ENCODE results near the gene N4BP2. TPM values are rescaled to one million over a fixed set of nuclear protein-coding genes. Genes with fewer than 3 reads are reported as not detected.

N4BP2 gene
- polyA plus RNA-seq, 1 of the 3 experiments (the other 2 are of a cell fraction), result 1.2 TPM

- Histone ChIP-seq H3K4me1 (ENCODE audit: control insufficient read depth in 1 of 2, insufficient read depth in 2 of 2, low read depth in 1 of 2, low read length in 1 of 2) (no peaks in the 10 kb centered on the region), H3K27me3 (ENCODE audit: insufficient read depth) (no peaks in the 10 kb centered on the region), H3K27ac (ENCODE audit: low read depth in 2 of 2, low read length in 1 of 2) (no peak overlapping the region), H2AFZ (ENCODE audit: low read depth) (no peak overlapping the region), H3K9ac (no peak overlapping the region), H4K20me1 (ENCODE audit: insufficient read depth) (no peaks in the 10 kb centered on the region), H3K9me2 (no peaks in the 10 kb centered on the region), H3K79me2 (ENCODE audit: insufficient read depth) (no peaks in the 10 kb centered on the region; the same call in 1 of the 2 replicates), H3K36me3 (replicated peaks in 1 of 2; ENCODE audit: control insufficient read depth in 1 of 2, insufficient read depth in 2 of 2, low read length in 1 of 2) (no peaks in the 10 kb centered on the region), H3K9me3 (no peaks in the 10 kb centered on the region), H3F3A (replicated peaks; ENCODE audit: insufficient read depth) (peaks cover 9% of the 10 kb centered on the region), H3K4me3 (ENCODE audit: low read depth in 2 of 2, low read length in 1 of 2) (no peak overlapping the region), H3K4me2 (no peak overlapping the region)
- CTCF ChIA-PET, result interaction anchor here (0.6 to 1.1 kb wide), 3 partner anchors 15 to 376 kb away, joined by 3 to 5 read pairs (median 3); no protein-coding TSS in a partner anchor
- POLR2A ChIA-PET, result no interaction called here
- no peak for TF ChIP-seq FOXM1 (IDR thresholded peaks at IDR 0.05; ENCODE audit: low read depth)
- no peak for TF ChIP-seq YY1 (IDR thresholded peaks at IDR 0.05; ENCODE audit: low read depth)
- TF ChIP-seq RXRA (IDR thresholded peaks at IDR 0.05; ENCODE audit: borderline replicate concordance, low read depth), result no peak
- TF ChIP-seq, protein P1, sequence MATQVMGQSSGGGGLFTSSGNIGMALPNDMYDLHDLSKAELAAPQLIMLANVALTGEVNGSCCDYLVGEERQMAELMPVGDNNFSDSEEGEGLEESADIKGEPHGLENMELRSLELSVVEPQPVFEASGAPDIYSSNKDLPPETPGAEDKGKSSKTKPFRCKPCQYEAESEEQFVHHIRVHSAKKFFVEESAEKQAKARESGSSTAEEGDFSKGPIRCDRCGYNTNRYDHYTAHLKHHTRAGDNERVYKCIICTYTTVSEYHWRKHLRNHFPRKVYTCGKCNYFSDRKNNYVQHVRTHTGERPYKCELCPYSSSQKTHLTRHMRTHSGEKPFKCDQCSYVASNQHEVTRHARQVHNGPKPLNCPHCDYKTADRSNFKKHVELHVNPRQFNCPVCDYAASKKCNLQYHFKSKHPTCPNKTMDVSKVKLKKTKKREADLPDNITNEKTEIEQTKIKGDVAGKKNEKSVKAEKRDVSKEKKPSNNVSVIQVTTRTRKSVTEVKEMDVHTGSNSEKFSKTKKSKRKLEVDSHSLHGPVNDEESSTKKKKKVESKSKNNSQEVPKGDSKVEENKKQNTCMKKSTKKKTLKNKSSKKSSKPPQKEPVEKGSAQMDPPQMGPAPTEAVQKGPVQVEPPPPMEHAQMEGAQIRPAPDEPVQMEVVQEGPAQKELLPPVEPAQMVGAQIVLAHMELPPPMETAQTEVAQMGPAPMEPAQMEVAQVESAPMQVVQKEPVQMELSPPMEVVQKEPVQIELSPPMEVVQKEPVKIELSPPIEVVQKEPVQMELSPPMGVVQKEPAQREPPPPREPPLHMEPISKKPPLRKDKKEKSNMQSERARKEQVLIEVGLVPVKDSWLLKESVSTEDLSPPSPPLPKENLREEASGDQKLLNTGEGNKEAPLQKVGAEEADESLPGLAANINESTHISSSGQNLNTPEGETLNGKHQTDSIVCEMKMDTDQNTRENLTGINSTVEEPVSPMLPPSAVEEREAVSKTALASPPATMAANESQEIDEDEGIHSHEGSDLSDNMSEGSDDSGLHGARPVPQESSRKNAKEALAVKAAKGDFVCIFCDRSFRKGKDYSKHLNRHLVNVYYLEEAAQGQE (IDR thresholded peaks at IDR 0.05; ENCODE audit: low read depth, low read length), result no peak
- TF ChIP-seq MEF2A (IDR thresholded peaks at IDR 0.05; ENCODE audit: borderline replicate concordance, low read depth), result no peak
- TF ChIP-seq GATA2 (CRISPR knock-in tag; IDR thresholded peaks at IDR 0.05), result no peak
- TF ChIP-seq ZBTB33 (IDR thresholded peaks at IDR 0.05; ENCODE audit: borderline replicate concordance, low read depth), result no peak
- TF ChIP-seq EZH2phosphoT487 (IDR thresholded peaks at IDR 0.05; ENCODE audit: borderline replicate concordance, low read depth), result no peak
- TF ChIP-seq GABPA (IDR thresholded peaks at IDR 0.05; ENCODE audit: low read depth), result no peak
- no peak for TF ChIP-seq CHD2 (IDR thresholded peaks at IDR 0.05; ENCODE audit: low read length, partially characterized antibody)
- TF ChIP-seq ELF1 (IDR thresholded peaks at IDR 0.05), result no peak
- TF ChIP-seq, protein P2, sequence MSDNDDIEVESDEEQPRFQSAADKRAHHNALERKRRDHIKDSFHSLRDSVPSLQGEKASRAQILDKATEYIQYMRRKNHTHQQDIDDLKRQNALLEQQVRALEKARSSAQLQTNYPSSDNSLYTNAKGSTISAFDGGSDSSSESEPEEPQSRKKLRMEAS (IDR thresholded peaks at IDR 0.05; ENCODE audit: low read depth), result no peak
- TF ChIP-seq RFX5 (IDR thresholded peaks at IDR 0.05; ENCODE audit: low read length), result no peak
- TF ChIP-seq SIN3A (IDR thresholded peaks at IDR 0.05; ENCODE audit: borderline replicate concordance, low read depth, low read length), result no peak
- TF ChIP-seq JUND (IDR thresholded peaks at IDR 0.05), result no peak
- TF ChIP-seq TEAD4 (IDR thresholded peaks at IDR 0.05; ENCODE audit: borderline replicate concordance, insufficient read depth), result no peak
- TF ChIP-seq, protein P3, sequence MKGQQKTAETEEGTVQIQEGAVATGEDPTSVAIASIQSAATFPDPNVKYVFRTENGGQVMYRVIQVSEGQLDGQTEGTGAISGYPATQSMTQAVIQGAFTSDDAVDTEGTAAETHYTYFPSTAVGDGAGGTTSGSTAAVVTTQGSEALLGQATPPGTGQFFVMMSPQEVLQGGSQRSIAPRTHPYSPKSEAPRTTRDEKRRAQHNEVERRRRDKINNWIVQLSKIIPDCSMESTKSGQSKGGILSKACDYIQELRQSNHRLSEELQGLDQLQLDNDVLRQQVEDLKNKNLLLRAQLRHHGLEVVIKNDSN (IDR thresholded peaks at IDR 0.05; ENCODE audit: borderline replicate concordance, low read depth), result no peak
- WGBS (ENCODE audit: low lambda C conversion rate), result 97% methylated on average over 8 of the region's 8 CpGs
- DNase-seq, result no peak
Measured at GRCh38 chr4:40086421-40086820, 29.8 kb downstream of the N4BP2 start.

Data from SK-N-SH (cell line).